Esophagus (tissue), 2 donors: ENCODE measurements around the gene TASOR. TPM values are rescaled to one million over a fixed set of nuclear protein-coding genes. Genes with fewer than 3 reads are reported as not detected.

Experiments
- H3K27ac ChIP-seq, 2 donors: one replicate each; pipeline ENCODE4 v1.5.1; 2013; ENCODE audit warnings: low read depth in 2 of 2, mild to moderate bottlenecking in 2 of 2, inconsistent platforms in 1 of 2, low read length in 1 of 2, moderate library complexity in 1 of 2
- H3K27me3 ChIP-seq, 2 donors: one replicate each; pipeline ENCODE4 v1.6.1; 2013; ENCODE audit warnings: low read length in 2 of 2, control low read depth in 1 of 2, mild to moderate bottlenecking in 1 of 2; ENCODE audit not compliant: insufficient read depth in 2 of 2, control insufficient read depth in 1 of 2
- H3K36me3 ChIP-seq, 2 donors: one replicate each; pipeline ENCODE4 v1.6.1; 2013; ENCODE audit warnings: low read length in 1 of 2; ENCODE audit not compliant: control insufficient read depth in 2 of 2, insufficient read depth in 2 of 2
- H3K4me1 ChIP-seq, 2 donors: one replicate each; pipeline ENCODE4 v1.6.1; 2013; ENCODE audit warnings: low read length in 1 of 2; ENCODE audit not compliant: control insufficient read depth in 2 of 2, insufficient read depth in 2 of 2
- H3K4me3 ChIP-seq, 2 donors: one replicate each; pipeline ENCODE4 v1.5.1; 2013; ENCODE audit warnings: low read length in 2 of 2, mild to moderate bottlenecking in 2 of 2, low read depth in 1 of 2, moderate library complexity in 1 of 2
- H3K9me3 ChIP-seq, 2 donors: one replicate each; pipeline ENCODE4 v1.6.1; 2013; ENCODE audit warnings: mild to moderate bottlenecking in 2 of 2, low read depth in 1 of 2, low read length in 1 of 2, moderate library complexity in 1 of 2; ENCODE audit not compliant: control insufficient read depth in 2 of 2, insufficient read depth in 1 of 2
- WGBS, 2 donors: extraction: QIAGEN DNeasy Blood & Tissue Kit; methylation state at CpG; one replicate each; pipeline ENCODE4 v1.1.7; 2013; 5-methylcytosine and 5-hydroxymethylcytosine counted together
- polyA plus RNA-seq, 2 donors: library from polyadenylated mRNA; stranded (reverse); fragments of 200-250 nt; gene quantifications; one replicate each; pipeline ENCODE4 v1.2.3, GENCODE V29; 2013
- donor health status: healthy with polysubstance abuse.
- donor health status: Bipolar disorder and iron deficiency.

TASOR gene
- polyA plus RNA-seq, 2 donors, result 14.2 to 15.6 TPM

DNA sequence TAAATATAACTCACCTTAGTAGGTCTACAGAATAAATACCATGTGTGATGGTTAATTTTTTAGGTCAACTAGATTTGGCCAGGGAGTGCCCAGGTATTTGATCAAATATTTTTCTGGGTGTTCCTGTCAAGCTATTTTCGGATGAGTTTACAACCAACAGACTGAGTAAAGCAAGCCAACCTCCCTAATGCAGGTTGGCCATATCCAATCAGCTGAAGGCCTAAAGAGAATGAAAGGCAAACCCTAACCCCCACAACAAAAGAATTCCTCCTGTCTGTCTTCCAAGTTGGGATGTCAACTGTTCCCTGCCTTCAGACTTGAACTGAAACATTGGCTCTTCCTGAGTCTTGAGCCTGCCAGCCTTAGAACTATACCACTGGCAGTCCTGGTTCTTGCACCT, 28.6 kb downstream of the TASOR start:
- Histone ChIP-seq H3K27me3 (no peaks in the 10 kb centered on the region), H3K27ac (no peak overlapping the region), H3K36me3 (peaks cover 3 to 15% of the 10 kb centered on the region in 2 donors), H3K4me3 (no peak overlapping the region), H3K4me1 (no peaks in the 10 kb centered on the region), H3K9me3 (no peaks in the 10 kb centered on the region)
- WGBS, 2 donors, result 91 to 95% methylated on average over 1 of the region's 1 CpG

DNA sequence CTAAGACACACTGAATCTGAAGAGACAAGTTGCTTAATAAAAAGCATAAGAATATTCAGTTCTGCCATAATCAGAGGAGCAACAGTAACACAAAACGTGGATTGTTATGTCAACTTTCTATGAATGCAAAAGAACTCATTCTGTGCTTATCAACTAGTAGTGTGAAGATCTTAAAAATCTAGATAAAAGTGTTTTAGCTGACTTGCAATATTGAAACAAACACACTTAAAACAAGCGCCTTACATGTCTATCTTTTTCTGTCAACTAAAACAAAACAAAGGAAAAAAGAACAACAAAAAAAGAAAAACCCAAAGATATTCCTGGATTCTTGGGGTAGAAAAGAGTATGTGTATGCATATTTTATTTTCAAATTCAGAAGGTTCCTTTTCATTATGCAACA, 37.7 kb downstream of the TASOR start:
- H3K36me3 ChIP-seq, result peaks cover 7 to 9% of the 10 kb centered on the region in 2 donors
- no peak overlapping the region for H3K27ac ChIP-seq
- no peaks in the 10 kb centered on the region for H3K4me1 ChIP-seq
- H3K9me3 ChIP-seq, result no peaks in the 10 kb centered on the region
- H3K4me3 ChIP-seq, result no peak overlapping the region
- 93% methylated on average over 2 of the region's 2 CpGs for WGBS, 2 donors
- no peaks in the 10 kb centered on the region for H3K27me3 ChIP-seq

DNA sequence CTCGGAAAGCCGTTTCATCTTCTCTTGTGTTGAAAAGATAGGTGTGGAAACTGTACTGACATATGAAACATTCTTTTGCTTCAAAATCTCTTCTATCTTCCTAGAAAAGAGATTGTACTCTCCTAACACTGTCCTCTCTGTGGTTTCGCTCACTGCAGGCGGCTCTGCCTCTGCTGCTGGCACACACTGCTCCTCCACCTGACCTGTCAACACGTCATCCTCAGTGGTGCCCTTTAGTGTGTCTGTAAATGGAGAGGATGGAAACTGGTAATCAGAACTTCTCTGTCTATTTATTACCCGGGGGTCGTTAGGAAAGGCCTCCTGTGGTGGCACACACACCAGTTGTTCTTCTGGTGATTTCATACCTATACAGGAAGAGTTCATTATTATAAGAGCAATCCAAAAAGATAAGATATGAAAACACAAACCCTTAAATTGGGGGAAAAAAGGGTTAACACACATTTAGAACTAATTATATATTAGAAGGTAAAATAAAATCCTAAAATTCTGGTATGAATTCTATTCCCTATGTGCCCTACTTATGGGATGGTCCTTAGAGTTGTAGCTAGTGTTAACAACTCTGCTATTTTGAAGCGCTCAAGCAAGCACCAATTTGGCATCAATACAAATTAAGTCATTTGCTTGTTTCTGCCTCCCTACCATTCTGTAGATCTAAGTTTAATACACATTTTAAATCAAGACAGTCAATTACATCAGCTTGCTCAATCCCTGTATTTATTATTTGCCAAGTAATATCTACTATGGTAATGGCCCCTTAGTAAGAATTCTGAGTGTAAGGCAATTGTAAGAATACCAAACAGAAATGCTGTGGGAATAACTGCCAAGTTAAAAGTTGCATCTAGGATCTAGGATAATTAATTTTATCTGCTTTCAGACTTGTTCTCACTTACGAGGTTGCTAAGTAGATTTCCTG, 49.2 kb downstream of the TASOR start:
- Histone ChIP-seq H3K36me3 (peaks cover 3 to 4% of the 10 kb centered on the region in 2 donors), H3K9me3 (no peaks in the 10 kb centered on the region), H3K27me3 (no peaks in the 10 kb centered on the region), H3K4me1 (no peaks in the 10 kb centered on the region), H3K4me3 (no peak overlapping the region), H3K27ac (no peak overlapping the region)
- WGBS, 2 donors, result 89 to 91% methylated on average over 9 of the region's 9 CpGs

Other genes with a start within 250 kb of the TASOR start
- gene ERC2, start 214.8 kb downstream of the TASOR start, polyA plus RNA-seq, result under 1 TPM; 0.18 to 0.20 TPM
- 1 to 10 TPM; 5.0 to 6.6 TPM for gene CCDC66, start 126.1 kb downstream of the TASOR start, polyA plus RNA-seq
- 10 to 100 TPM; 11.1 to 13.2 TPM for gene ARHGEF3, start 118.7 kb upstream of the TASOR start, polyA plus RNA-seq